Tibial artery (tissue), 4 donors: ENCODE measurements around the gene PRDM1.

Source experiments
- DNase-seq, 2 donors: peaks; one replicate each; pipeline ENCODE4 v3.0.0-alpha.2; 2019
- H3K27ac ChIP-seq, 2 donors: fragments of 200-600 bp; sonication (generic) in 1 of 2; 1 replicate in 1 of 2; 2 replicates in 1 of 2; pipeline ENCODE4 v1.5.1; 2018 to 2019; ENCODE audit warnings: mild to moderate bottlenecking in 1 of 2
- H3K27me3 ChIP-seq, 2 donors: fragments of 200-600 bp; sonication (generic) in 1 of 2; one replicate each; pipeline versions ENCODE4 v1.5.1 to v1.6.0; 2016 to 2019
- H3K36me3 ChIP-seq, 3 donors: fragments of 200-600 bp; sonication (generic) in 2 of 3; one replicate each; pipeline ENCODE4 v1.5.1; 2016 to 2019; ENCODE audit warnings: mild to moderate bottlenecking in 2 of 3
- H3K4me1 ChIP-seq, 4 donors: fragments of 200-600 bp; sonication (generic) in 2 of 4; 1 replicate in 3 of 4; 2 replicates in 1 of 4; pipeline ENCODE4 v1.5.1; 2016 to 2019
- H3K4me3 ChIP-seq, 2 donors: fragments of 200-600 bp; sonication (generic) in 1 of 2; 1 replicate in 1 of 2; 2 replicates in 1 of 2; pipeline ENCODE4 v1.5.1; 2018 to 2019; ENCODE audit warnings: mild to moderate bottlenecking in 2 of 2
- H3K9me3 ChIP-seq, 3 donors: fragments of 200-600 bp; sonication (generic) in 1 of 3; one replicate each; pipeline ENCODE4 v1.5.1; 2016 to 2019
- intact Hi-C: fragments of 100-400 bp; cut with DNase I; formaldehyde crosslinking; loops from one replicate; pipeline ENCODE4 v1.15.0; 2023; ENCODE audit warnings: low total_unique reads
- TF ChIP-seq, protein P1 (sequence below), 2 experiments: fragments of 200-600 bp in 1 of 2; fragments of 450-650 bp in 1 of 2; IDR thresholded peaks; one replicate each; pipeline ENCODE4 v1.5.1; 2017 to 2019; ENCODE audit warnings: antibody characterized with exemption in 2 of 2, mild to moderate bottlenecking in 1 of 2, moderate library complexity in 1 of 2

Gene PRDM1

DNA sequence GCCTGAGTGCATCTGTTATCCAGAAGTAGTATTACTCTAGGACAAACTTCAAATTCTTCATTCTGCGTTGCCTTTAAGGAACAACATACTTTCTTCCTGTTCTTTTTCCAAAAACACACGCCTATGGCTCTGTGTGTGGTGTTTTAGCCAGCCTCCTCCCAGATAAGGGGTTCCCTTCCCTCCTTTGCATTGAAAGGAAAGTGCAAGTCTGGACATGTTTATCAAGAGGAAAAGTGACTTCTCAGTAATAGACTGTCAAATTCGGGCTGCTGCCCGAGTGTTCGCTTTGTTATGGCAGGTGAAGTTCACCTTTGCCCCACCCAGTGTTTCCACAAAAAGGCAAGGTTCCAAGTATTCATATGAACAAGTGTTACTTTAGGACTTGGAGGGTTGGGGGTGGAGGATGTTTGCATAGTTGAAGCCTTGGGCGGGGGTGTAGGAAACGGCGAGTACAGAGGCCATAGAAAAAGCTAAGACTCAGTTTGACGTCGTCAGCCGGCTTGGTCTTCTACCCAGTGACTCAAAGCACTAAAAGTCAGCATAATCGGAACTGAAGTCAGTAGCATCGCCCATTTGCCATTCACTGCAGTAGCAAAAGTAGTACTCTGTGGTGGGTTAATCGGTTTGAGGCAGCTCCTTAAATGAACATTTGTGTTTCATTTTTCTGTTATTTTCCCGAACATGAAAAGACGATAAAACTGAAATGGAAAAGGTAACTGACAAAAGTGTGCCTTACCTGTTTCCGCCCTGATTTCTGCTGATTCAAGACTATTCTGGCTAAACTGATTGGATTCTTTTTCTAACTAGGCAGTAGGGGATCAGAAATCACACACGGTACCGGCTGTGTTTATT, 12.5 kb downstream of the PRDM1 start:
- DNase-seq = no peak

DNA sequence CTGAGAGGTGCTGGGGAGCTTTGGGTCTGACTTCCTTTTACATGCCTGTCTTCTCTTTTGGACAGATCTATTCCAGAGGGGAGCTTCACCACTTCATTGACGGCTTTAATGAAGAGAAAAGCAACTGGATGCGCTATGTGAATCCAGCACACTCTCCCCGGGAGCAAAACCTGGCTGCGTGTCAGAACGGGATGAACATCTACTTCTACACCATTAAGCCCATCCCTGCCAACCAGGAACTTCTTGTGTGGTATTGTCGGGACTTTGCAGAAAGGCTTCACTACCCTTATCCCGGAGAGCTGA, 13.1 kb downstream of the PRDM1 start:
- peaks cover 0 to 6% (median 0%) of the 10 kb centered on the region in 4 donors for H3K4me1 ChIP-seq
- no peak overlapping the region for H3K4me3 ChIP-seq
- TF ChIP-seq, protein P1, sequence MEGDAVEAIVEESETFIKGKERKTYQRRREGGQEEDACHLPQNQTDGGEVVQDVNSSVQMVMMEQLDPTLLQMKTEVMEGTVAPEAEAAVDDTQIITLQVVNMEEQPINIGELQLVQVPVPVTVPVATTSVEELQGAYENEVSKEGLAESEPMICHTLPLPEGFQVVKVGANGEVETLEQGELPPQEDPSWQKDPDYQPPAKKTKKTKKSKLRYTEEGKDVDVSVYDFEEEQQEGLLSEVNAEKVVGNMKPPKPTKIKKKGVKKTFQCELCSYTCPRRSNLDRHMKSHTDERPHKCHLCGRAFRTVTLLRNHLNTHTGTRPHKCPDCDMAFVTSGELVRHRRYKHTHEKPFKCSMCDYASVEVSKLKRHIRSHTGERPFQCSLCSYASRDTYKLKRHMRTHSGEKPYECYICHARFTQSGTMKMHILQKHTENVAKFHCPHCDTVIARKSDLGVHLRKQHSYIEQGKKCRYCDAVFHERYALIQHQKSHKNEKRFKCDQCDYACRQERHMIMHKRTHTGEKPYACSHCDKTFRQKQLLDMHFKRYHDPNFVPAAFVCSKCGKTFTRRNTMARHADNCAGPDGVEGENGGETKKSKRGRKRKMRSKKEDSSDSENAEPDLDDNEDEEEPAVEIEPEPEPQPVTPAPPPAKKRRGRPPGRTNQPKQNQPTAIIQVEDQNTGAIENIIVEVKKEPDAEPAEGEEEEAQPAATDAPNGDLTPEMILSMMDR (IDR thresholded peaks at IDR 0.05) = no peak
- no peaks in the 10 kb centered on the region for H3K36me3 ChIP-seq
- H3K27ac ChIP-seq = no peak overlapping the region
- H3K27me3 ChIP-seq = peaks cover 0 to 13% of the 10 kb centered on the region in 2 donors
- H3K9me3 ChIP-seq = no peaks in the 10 kb centered on the region
- intact Hi-C loops = no loop called here
- no peak for DNase-seq

More for the DNA sequence above, 12.5 kb downstream of the PRDM1 start:
- H3K36me3 ChIP-seq = no peaks in the 10 kb centered on the region
- peak overlapping the region; percentile 20 to 22 for H3K4me3 ChIP-seq
- no peak overlapping the region for H3K27ac ChIP-seq
- TF ChIP-seq, protein P1 (IDR thresholded peaks at IDR 0.05) = no peak
- H3K27me3 ChIP-seq = peaks cover 0 to 13% of the 10 kb centered on the region in 2 donors
- H3K9me3 ChIP-seq = no peaks in the 10 kb centered on the region
- H3K4me1 ChIP-seq = peaks cover 0 to 4% (median 0%) of the 10 kb centered on the region in 4 donors
- intact Hi-C loops = no loop called here

DNA sequence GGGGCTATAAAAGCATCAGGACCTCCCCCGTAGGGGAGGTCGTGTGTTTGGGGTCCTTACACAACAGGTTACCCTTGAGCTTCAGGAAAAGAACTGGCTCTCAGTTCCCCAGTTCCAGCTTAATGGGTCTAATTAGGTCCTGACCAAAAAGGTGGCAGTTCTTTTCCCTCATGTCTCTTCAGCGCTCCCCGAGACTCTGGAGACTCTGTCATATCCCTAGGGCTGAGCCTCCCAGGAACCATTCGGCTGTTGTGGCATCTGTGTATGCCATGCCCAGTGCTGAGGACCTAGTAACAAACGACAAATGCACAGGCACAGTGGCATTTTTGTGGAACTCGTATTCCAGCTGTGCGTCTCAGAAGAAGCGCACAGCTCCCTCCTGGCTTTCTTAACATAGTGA, 14.6 kb downstream of the PRDM1 start:
- no peak overlapping the region for H3K27ac ChIP-seq
- intact Hi-C loops = no loop called here
- peaks cover 0 to 19% of the 10 kb centered on the region in 2 donors for H3K27me3 ChIP-seq
- DNase-seq = no peak
- peaks cover 0 to 6% (median 0%) of the 10 kb centered on the region in 4 donors for H3K4me1 ChIP-seq
- peaks cover 0 to 10% (median 0%) of the 10 kb centered on the region in 3 donors for H3K36me3 ChIP-seq
- no peaks in the 10 kb centered on the region for H3K9me3 ChIP-seq
- TF ChIP-seq, protein P1 (IDR thresholded peaks at IDR 0.05) = no peak
- H3K4me3 ChIP-seq = no peak overlapping the region

DNA sequence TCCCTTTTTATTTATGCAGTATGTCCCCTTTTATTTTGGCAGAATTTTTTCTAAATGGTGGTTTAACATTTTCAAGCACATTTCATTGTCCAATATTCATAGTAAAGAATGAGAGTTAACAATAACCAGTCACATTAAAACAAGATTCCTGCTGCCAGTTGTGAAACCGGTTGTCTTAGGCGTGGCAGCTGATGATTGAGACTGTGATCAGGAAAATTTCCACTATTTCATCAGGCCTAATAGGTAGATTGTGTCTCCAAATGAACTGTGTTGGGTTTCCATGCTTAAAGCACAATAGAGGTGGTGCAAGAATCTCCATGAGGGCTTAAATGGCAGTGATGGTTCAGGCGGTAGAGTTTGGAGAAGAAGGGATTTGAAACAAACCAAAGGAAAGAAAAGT, 15.3 kb downstream of the PRDM1 start:
- H3K27ac ChIP-seq = no peak overlapping the region
- peaks cover 0 to 13% (median 0%) of the 10 kb centered on the region in 3 donors for H3K36me3 ChIP-seq
- intact Hi-C loops = no loop called here
- no peak overlapping the region for H3K4me3 ChIP-seq
- no peaks in the 10 kb centered on the region for H3K9me3 ChIP-seq
- H3K4me1 ChIP-seq = peaks cover 0 to 6% (median 0%) of the 10 kb centered on the region in 4 donors
- TF ChIP-seq, protein P1 (IDR thresholded peaks at IDR 0.05) = no peak
- peaks cover 0 to 18% of the 10 kb centered on the region in 2 donors for H3K27me3 ChIP-seq
- no peak for DNase-seq

DNA sequence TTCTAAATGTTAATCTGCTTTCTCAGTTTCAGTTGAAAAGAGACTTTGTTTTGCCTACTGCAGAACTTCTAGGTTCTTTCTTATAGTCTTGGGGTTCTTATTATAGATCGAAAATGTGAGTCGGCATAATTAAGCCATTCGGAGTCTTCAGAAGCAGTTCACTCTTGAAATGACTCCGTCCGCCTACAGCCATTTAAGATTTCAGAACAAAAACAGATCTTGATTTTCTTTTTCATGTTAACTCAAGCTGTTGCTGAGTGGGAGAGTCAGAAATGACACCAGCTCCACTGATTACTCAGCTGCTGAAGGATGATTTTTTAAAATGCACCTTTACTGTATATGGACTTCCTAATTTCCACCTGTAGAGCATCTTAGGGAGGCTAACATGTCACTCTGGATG, 15.9 kb downstream of the PRDM1 start:
- TF ChIP-seq, protein P1 (IDR thresholded peaks at IDR 0.05) = no peak
- Histone ChIP-seq H3K27ac (no peak overlapping the region), H3K9me3 (no peaks in the 10 kb centered on the region), H3K4me1 (peaks cover 0 to 6% (median 0%) of the 10 kb centered on the region in 4 donors), H3K4me3 (no peak overlapping the region), H3K27me3 (peaks cover 0 to 16% of the 10 kb centered on the region in 2 donors), H3K36me3 (peaks cover 0 to 19% (median 0%) of the 10 kb centered on the region in 3 donors)
- intact Hi-C loops = no loop called here
- DNase-seq = no peak
